Measurements from ENCODE around the gene ATP5PB.

Gene ATP5PB

GRCh38 chr1:111481387-111482221, 32.3 kb downstream of the ATP5PB start:
- DNase-seq (ENCODE audit: low read depth) = peak; percentile 82
- H3K4me3 ChIP-seq (replicated peaks; ENCODE audit: low read depth, low read length) = no peak overlapping the region
- peak; percentile 84 for TF ChIP-seq CTCF (IDR thresholded peaks at IDR 0.05; ENCODE audit: low read length, missing control alignments)

DNA sequence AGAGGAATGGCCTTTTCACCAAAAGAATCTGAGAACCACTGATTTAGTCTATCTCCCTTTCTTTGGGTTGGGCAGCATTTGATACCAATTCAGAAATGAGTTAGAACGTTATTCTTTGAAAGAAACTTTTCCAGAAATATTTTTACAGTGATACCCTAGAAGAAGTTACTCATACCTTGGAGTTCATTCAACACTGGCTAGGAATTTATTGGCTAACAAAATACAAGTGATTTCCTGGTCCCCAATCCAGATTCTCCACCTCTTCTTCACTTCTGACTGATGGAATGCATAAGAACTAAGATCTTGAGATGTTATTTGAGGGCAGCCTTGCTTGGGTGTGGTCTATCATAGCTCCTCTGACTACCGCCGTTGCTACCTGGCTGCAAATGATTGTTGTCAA, 33.9 kb downstream of the ATP5PB start:
- no peak for TF ChIP-seq CTCF (IDR thresholded peaks at IDR 0.05; ENCODE audit: low read length, missing control alignments)
- peak; percentile 15 for DNase-seq (ENCODE audit: low read depth)
- no peak overlapping the region for H3K4me3 ChIP-seq (replicated peaks; ENCODE audit: low read depth, low read length)

DNA sequence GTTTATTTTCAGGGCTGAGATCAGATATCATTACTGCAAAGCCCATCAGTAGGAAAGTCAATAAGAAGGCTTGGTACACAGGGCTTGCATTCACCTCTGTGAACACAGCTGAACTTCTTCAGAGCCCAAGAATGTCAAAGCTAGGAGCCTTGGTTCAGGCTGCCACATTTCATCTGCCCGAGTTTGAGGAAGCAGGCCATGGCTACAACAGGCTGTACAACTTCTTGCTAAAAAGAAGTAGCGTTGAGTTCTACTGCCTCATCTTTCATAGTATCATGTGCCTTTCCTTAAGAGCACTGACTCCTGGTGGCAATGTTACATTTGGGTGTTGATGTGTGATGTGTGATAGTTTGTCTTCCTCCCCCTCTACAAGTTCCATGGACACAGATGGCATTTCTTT, 34.6 kb downstream of the ATP5PB start:
- DNase-seq (ENCODE audit: low read depth) = no peak
- H3K4me3 ChIP-seq (replicated peaks; ENCODE audit: low read depth, low read length) = no peak overlapping the region
- TF ChIP-seq CTCF (IDR thresholded peaks at IDR 0.05; ENCODE audit: low read length, missing control alignments) = no peak

DNA sequence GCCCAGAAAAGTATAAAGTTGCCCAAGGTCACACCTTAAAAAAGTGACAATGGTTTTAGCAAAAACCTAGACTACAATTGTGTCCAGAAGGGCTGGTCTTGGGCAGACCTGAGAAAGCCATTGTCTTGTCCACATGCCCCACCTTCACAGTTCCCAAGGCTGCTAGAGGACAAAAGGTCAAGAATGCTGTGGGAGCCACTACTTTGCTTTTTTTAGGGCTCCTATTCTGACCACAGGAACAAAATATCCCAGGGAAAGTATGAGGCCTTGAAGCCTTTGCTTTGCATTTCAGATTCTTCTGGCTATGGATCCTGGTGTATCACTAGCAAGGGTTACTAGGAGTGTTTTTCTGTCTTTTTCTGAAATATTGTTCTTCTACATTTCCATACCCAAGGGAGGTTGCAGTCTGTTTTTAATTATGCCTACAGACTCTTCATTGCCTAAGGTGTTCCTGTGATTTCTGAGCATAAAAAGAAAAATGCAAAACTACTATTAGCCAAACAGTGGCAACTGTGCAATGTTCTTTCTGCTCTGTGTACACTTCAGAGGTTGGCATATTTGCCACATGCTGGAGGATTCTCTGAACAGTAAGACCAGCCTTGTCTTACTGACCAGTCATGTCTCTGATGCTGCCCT, 35.2 kb downstream of the ATP5PB start:
- no peak overlapping the region for H3K4me3 ChIP-seq (replicated peaks; ENCODE audit: low read depth, low read length)
- TF ChIP-seq CTCF (IDR thresholded peaks at IDR 0.05; ENCODE audit: low read length, missing control alignments) = no peak
- DNase-seq (ENCODE audit: low read depth) = no peak

DNA sequence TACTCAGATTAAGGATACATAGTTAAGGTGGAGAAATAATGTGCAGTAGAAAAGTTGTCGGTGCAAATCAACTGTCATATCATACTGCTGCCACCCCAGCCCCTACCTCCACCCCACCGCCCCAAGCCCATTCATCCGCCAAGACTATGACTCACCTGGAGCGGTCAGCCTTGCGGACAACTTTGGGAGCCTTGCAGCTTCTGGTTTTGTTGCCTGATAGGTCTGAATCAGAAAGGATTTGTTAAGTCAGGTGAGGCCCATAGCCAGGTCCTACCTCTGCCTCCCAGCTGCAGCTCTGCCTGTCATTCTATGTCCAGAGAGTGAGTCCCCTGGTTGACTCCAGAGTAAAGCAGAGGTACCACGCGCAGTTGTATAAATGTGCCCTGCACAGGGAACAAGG, 37.2 kb downstream of the ATP5PB start:
- DNase-seq (ENCODE audit: low read depth) = no peak
- H3K4me3 ChIP-seq (replicated peaks; ENCODE audit: low read depth, low read length) = no peak overlapping the region
- no peak for TF ChIP-seq CTCF (IDR thresholded peaks at IDR 0.05; ENCODE audit: low read length, missing control alignments)

GRCh38 chr1:111487133-111487532, 37.9 kb downstream of the ATP5PB start:
- TF ChIP-seq CTCF (IDR thresholded peaks at IDR 0.05; ENCODE audit: low read length, missing control alignments) = no peak
- no peak overlapping the region for H3K4me3 ChIP-seq (replicated peaks; ENCODE audit: low read depth, low read length)
- DNase-seq (ENCODE audit: low read depth) = no peak
